ENCODE results near the gene CPE. TPM values are rescaled to one million over a fixed set of nuclear protein-coding genes. Genes with fewer than 3 reads are reported as not detected.

Gene CPE
- total RNA-seq, 2 donors from 2014 or later, result 56.8 to 93.6 TPM

- Histone ChIP-seq H3K36me3 (no peaks in the 10 kb centered on the region), H3K27me3 (no peaks in the 10 kb centered on the region), H3K27ac (no peak overlapping the region), H3K4me3 (no peak overlapping the region), H3K4me1 (no peaks in the 10 kb centered on the region), H3K9me3 (peaks cover 0 to 6% of the 10 kb centered on the region in 2 donors)
- DNase-seq (ENCODE audit: low spot score), result no peak
- TF ChIP-seq CTCF (IDR thresholded peaks at IDR 0.05), result no peak
Measured at GRCh38 chr4:165426823-165427222, 48.0 kb downstream of the CPE start.

GRCh38 chr4:165428957-165429356, 50.1 kb downstream of the CPE start:
- no peak for DNase-seq (ENCODE audit: low spot score)
- H3K9me3 ChIP-seq, result peaks cover 0 to 6% of the 10 kb centered on the region in 2 donors
- no peak overlapping the region for H3K27ac ChIP-seq
- no peaks in the 10 kb centered on the region for H3K36me3 ChIP-seq
- H3K27me3 ChIP-seq, result no peaks in the 10 kb centered on the region
- no peak overlapping the region for H3K4me3 ChIP-seq
- H3K4me1 ChIP-seq, result no peaks in the 10 kb centered on the region
- TF ChIP-seq CTCF (IDR thresholded peaks at IDR 0.05), result no peak

GRCh38 chr4:165433529-165433928, 54.7 kb downstream of the CPE start:
- Histone ChIP-seq H3K4me3 (no peak overlapping the region), H3K36me3 (no peaks in the 10 kb centered on the region), H3K27me3 (no peaks in the 10 kb centered on the region), H3K9me3 (peaks cover 0 to 5% of the 10 kb centered on the region in 2 donors), H3K4me1 (no peaks in the 10 kb centered on the region), H3K27ac (no peak overlapping the region)
- no peak for TF ChIP-seq CTCF (IDR thresholded peaks at IDR 0.05)
- DNase-seq (ENCODE audit: low spot score), result no peak

- no peaks in the 10 kb centered on the region for H3K36me3 ChIP-seq
- no peak overlapping the region for H3K4me3 ChIP-seq
- TF ChIP-seq CTCF (IDR thresholded peaks at IDR 0.05), result no peak
- DNase-seq (ENCODE audit: low spot score), result no peak
- H3K4me1 ChIP-seq, result peaks cover 0 to 5% of the 10 kb centered on the region in 2 donors
- H3K27ac ChIP-seq, result no peak overlapping the region
- no peaks in the 10 kb centered on the region for H3K27me3 ChIP-seq
- no peaks in the 10 kb centered on the region for H3K9me3 ChIP-seq
Measured at GRCh38 chr4:165437691-165438090, 58.9 kb downstream of the CPE start.

- Histone ChIP-seq H3K27ac (no peak overlapping the region), H3K4me3 (no peak overlapping the region), H3K36me3 (no peaks in the 10 kb centered on the region), H3K4me1 (peaks cover 0 to 5% of the 10 kb centered on the region in 2 donors), H3K9me3 (no peaks in the 10 kb centered on the region), H3K27me3 (no peaks in the 10 kb centered on the region)
- no peak for TF ChIP-seq CTCF (IDR thresholded peaks at IDR 0.05)
- no peak for DNase-seq (ENCODE audit: low spot score)
Measured at GRCh38 chr4:165439344-165439743, 60.5 kb downstream of the CPE start.

DNA sequence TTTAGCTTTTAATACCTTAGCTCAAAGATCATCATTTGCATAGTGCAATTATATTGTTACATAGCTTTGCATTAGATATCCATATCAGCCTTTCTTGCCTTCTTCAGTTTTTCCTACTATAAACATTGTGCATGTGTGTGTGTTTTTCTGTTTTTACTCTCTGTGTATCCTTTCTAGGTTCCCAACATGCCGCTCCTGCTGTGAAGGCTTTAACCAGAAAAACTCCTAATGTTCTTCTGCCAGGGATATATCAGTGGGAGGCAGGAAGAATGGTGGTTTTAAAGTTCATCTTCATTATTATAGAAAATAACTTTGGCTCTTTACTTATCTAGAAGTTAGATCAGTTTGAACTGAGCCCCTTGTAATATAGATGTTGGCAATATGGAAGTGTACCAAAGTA, 61.2 kb downstream of the CPE start:
- TF ChIP-seq CTCF (IDR thresholded peaks at IDR 0.05), result no peak
- Histone ChIP-seq H3K4me1 (peaks cover 0 to 5% of the 10 kb centered on the region in 2 donors), H3K9me3 (no peaks in the 10 kb centered on the region), H3K36me3 (no peaks in the 10 kb centered on the region), H3K27ac (no peak overlapping the region), H3K4me3 (no peak overlapping the region), H3K27me3 (no peaks in the 10 kb centered on the region)
- DNase-seq (ENCODE audit: low spot score), result no peak
